Sigmoid colon (tissue), 7 donors: Measurements from ENCODE around the gene TRIP6. TPM values are rescaled to one million over a fixed set of nuclear protein-coding genes. Genes with fewer than 3 reads are reported as not detected.
A peak's percentile ranks its signal among the peaks of the same experiment; 100 is the strongest.
"Not testable (repeated sequence)": the region's sequence is repeated elsewhere in the genome, so short reads cannot be mapped to it uniquely, and the experiment has no call there.

Source experiments
- DNase-seq: peaks from one replicate; pipeline ENCODE4 v3.0.0-alpha.2; 2019
- H3K27ac ChIP-seq, 4 donors: fragments of 200-600 bp; sonication (generic); one replicate each; pipeline ENCODE4 v1.5.1; 2016 to 2019; ENCODE audit warnings: mild to moderate bottlenecking in 1 of 4
- H3K27me3 ChIP-seq, 3 donors: fragments of 200-600 bp; sonication (generic); one replicate each; pipeline ENCODE4 v1.5.1; 2019; ENCODE audit warnings: mild to moderate bottlenecking in 1 of 3
- H3K36me3 ChIP-seq, 4 donors: fragments of 200-600 bp; sonication (generic); one replicate each; pipeline ENCODE4 v1.5.1; 2016 to 2019
- H3K4me1 ChIP-seq, 4 donors: fragments of 200-600 bp; sonication (generic); one replicate each; pipeline ENCODE4 v1.5.1; 2017 to 2019
- H3K4me3 ChIP-seq, 4 donors: fragments of 200-600 bp; sonication (generic); one replicate each; pipeline ENCODE4 v1.5.1; 2017 to 2019; ENCODE audit warnings: mild to moderate bottlenecking in 2 of 4, moderate library complexity in 1 of 4
- H3K9me3 ChIP-seq, 4 donors: fragments of 200-600 bp in 3 of 4; sonication (generic) in 3 of 4; one replicate each; pipeline versions ENCODE4 v1.5.1 to v1.6.1; 2013 to 2019
- EP300 ChIP-seq, 4 donors: sonication (generic); formaldehyde crosslinking; IDR thresholded peaks; one replicate each; pipeline ENCODE4 v1.6.1; 2017; ENCODE audit warnings: antibody characterized with exemption in 4 of 4
- POLR2A ChIP-seq, 2 donors: fragments of 450-650 bp; IDR thresholded peaks; one replicate each; pipeline ENCODE4 v1.6.1; 2016; ENCODE audit warnings: antibody characterized with exemption in 2 of 2, mild to moderate bottlenecking in 2 of 2, moderate library complexity in 2 of 2
- POLR2AphosphoS5 ChIP-seq, 4 donors: sonication (generic); formaldehyde crosslinking; IDR thresholded peaks; one replicate each; pipeline ENCODE4 v1.6.1; 2017; ENCODE audit warnings: antibody characterized with exemption in 4 of 4
- WGBS, 2 donors: extraction: QIAGEN DNeasy Blood & Tissue Kit; methylation state at CpG; one replicate each; pipeline ENCODE4 v1.1.7; 2013; 5-methylcytosine and 5-hydroxymethylcytosine counted together
- intact Hi-C: fragments of 100-400 bp; cut with DNase I; formaldehyde crosslinking; loops from one replicate; pipeline ENCODE4 v1.15.1; 2023
- polyA plus RNA-seq, 3 donors: library from polyadenylated mRNA; stranded (reverse); fragments of 200-250 nt; gene quantifications; one replicate each; pipeline ENCODE4 v1.2.3, GENCODE V29; 2013
- total RNA-seq, 4 donors: library from RNA; depleted of rRNA; stranded (reverse); fragments of >200 nt; gene quantifications; one replicate each; pipeline ENCODE4 v1.1.0, GENCODE V29; 2016
- TF ChIP-seq, protein P1 (sequence below), 4 experiments: fragments of 450-650 bp in 3 of 4; fragments of 200-600 bp in 1 of 4; IDR thresholded peaks; one replicate each; pipeline ENCODE4 v1.5.1; 2016 to 2019; ENCODE audit warnings: antibody characterized with exemption in 4 of 4, mild to moderate bottlenecking in 3 of 4, moderate library complexity in 2 of 4
- donor health status: healthy with polysubstance abuse.
- donor health status: Bipolar disorder and iron deficiency.
- donor health status: healthy.

TRIP6 gene
- total and polyA plus RNA-seq, 7 donors: 12.0 to 79.7 (median 45.9) TPM

DNA sequence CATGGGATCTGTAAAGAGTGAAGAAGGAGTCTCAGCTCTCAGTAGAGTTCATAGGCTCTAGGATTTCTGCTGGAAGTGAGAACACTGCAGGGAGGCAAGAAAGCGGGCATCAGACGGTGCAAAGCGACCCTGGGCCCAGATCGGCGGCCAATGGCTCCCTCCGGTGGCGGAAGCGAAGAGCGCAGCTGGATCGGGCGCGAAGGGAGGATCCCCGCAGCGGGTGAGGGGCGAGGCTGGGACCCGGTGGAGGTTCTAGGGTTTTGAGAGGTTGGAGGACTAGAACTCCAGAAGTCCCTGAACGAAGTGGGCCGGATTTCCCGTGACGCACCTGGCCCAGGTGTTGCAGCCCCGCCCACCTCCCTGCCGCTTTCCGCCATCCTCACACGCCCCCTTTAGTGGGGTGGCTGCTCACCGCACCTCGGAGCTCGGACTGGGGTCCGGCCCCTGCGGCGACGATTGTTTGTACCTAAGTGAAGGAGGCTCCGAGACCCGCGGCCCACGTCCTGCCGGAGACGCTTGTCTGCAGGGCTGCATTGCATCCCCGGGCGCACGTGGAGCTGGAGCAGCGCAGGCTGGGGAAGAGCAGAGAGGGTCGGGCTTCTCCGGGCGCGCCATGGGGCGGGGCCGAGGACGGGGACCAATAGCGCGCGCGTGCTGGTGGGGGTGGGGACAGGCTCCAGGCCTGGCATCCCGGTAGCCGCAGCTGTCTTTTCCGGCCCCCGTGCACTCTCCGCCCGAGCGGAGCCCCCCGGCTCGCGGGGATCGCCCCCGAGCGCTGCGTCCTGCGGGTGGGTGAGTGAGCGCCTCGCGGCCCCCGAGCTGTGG, 14.9 kb upstream of the TRIP6 start, which contains the start of gene SLC12A9:
TSS of gene SLC12A9 (plus strand) at position 666 of the 825 bp plus-strand sequence. CDS start 1,485 bp downstream, outside the sequence.
- 0% methylated on average over 71 of the region's 71 CpGs for whole genome bisulfite sequencing, 2 donors
- peak; percentile 95 for DNase-seq

DNA sequence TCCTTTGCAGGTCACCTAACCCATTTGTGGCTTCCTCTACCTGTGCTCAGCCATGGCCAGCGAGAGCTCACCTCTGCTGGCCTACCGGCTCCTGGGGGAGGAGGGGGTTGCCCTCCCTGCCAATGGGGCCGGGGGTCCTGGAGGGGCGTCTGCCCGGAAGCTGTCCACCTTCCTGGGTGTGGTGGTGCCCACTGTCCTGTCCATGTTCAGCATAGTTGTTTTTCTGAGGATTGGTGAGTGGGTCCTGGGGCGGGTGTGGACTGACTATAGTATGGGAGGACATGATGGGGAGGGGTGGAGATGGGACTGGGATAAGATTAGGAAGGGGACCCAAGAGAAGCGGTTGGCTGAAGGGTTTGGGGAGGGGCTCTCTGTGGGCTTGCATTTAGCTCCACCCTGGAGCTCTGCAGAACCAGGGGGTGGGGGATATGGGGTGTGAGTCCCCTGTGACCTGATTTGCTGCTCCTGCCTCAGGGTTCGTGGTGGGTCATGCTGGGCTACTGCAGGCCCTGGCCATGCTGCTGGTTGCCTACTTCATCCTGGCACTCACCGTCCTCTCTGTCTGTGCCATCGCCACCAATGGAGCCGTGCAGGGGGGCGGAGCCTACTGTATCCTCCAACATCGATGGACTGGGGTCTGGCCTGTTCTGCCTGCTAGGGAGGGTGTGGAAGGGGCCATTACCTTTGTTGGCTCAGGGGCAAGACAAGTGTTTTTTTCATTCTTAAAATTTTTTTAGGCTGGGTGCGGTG, 12.9 kb upstream of the TRIP6 start:
- H3K4me3 ChIP-seq: no peak overlapping the region
- H3K4me1 ChIP-seq: peaks cover 0 to 25% (median 12%) of the 10 kb centered on the region in 4 donors
- 94% methylated on average over 14 of the region's 14 CpGs for WGBS, 2 donors
- H3K27me3 ChIP-seq: no peaks in the 10 kb centered on the region
- intact Hi-C loops: loop anchor here (10.0 kb wide), 1 partner anchor 270 kb away; the partner anchor contains the start of genes FBXO24 and LRCH4
- no peak for TF ChIP-seq POLR2AphosphoS5 (IDR thresholded peaks at IDR 0.05)
- H3K9me3 ChIP-seq: no peaks in the 10 kb centered on the region
- H3K27ac ChIP-seq: no peak overlapping the region
- no peak for DNase-seq
- H3K36me3 ChIP-seq: peaks cover 0 to 15% (median 0%) of the 10 kb centered on the region in 4 donors

More for the DNA sequence above, 14.9 kb upstream of the TRIP6 start, which contains the start of gene SLC12A9:
- Histone ChIP-seq H3K27ac (peak within 1 kb of the TSS; percentile 72 to 84 (median 78)), H3K36me3 (peaks cover 0 to 6% (median 0%) of the 10 kb centered on the region in 4 donors), H3K4me1 (peaks cover 0 to 25% (median 12%) of the 10 kb centered on the region in 4 donors), H3K4me3 (peak within 1 kb of the TSS; percentile 46 to 81 (median 63)), H3K27me3 (no peaks in the 10 kb centered on the region), H3K9me3 (no peaks in the 10 kb centered on the region)
- TF ChIP-seq POLR2AphosphoS5 (IDR thresholded peaks at IDR 0.05) (peak in 3 of 4 donors; percentile 30 to 70 (median 68)), EP300 (IDR thresholded peaks at IDR 0.05) (no peak), POLR2A (IDR thresholded peaks at IDR 0.05) (peak in 1 of 2 donors; percentile 36)
- TF ChIP-seq, protein P1, sequence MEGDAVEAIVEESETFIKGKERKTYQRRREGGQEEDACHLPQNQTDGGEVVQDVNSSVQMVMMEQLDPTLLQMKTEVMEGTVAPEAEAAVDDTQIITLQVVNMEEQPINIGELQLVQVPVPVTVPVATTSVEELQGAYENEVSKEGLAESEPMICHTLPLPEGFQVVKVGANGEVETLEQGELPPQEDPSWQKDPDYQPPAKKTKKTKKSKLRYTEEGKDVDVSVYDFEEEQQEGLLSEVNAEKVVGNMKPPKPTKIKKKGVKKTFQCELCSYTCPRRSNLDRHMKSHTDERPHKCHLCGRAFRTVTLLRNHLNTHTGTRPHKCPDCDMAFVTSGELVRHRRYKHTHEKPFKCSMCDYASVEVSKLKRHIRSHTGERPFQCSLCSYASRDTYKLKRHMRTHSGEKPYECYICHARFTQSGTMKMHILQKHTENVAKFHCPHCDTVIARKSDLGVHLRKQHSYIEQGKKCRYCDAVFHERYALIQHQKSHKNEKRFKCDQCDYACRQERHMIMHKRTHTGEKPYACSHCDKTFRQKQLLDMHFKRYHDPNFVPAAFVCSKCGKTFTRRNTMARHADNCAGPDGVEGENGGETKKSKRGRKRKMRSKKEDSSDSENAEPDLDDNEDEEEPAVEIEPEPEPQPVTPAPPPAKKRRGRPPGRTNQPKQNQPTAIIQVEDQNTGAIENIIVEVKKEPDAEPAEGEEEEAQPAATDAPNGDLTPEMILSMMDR (IDR thresholded peaks at IDR 0.05): peak; percentile 85 to 96 (median 94)
- intact Hi-C loops: loop anchor here (1.0 to 10.0 kb wide), 4 partner anchors 26 to 267 kb away; partner anchors contain the start of genes FBXO24 and LRCH4

DNA sequence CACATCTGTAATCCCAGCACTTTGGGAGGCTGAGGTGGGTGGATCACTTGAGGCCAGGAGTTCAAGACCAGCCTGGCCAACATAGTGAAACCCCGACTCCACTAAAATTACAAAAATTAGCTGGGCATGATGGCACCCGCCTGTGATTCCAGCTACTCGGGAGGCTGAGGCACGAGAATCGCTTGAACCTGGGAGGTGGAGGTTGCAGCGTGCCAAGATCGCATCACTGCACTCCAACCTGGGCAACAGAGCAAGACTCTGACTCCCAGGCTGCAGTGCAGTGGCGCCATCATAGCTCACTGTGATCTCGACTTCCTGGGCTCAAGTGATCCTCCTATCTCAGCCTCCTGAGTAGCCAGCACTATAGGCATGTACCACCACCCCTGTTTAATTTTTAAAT, 12.3 kb upstream of the TRIP6 start:
- intact Hi-C loops: loop anchor here (10.0 kb wide), 1 partner anchor 270 kb away; the partner anchor contains the start of genes FBXO24 and LRCH4
- not testable (repeated sequence) for DNase-seq
- WGBS, 2 donors: 97% methylated on average over 9 of the region's 9 CpGs

DNA sequence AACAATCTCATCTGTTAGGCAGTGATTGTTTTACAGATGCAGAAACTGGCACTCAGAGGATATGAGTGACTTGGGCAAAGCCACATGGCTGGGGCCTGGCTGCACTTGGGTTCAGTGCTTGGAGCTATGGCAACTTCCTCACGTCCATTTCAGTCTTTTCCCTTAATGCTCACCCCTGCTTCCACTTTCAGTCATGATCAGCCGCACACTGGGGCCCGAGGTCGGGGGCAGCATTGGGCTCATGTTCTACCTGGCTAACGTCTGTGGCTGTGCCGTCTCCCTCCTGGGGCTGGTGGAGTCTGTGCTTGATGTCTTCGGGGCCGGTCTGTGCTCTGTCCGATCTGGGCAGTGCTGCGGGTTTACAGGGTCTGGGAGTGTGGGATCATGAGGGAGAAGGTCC, 11.7 kb upstream of the TRIP6 start:
- Histone ChIP-seq H3K27me3 (no peaks in the 10 kb centered on the region), H3K27ac (no peak overlapping the region), H3K36me3 (peaks cover 0 to 27% (median 5%) of the 10 kb centered on the region in 4 donors), H3K4me3 (no peak overlapping the region), H3K4me1 (peaks cover 0 to 25% (median 12%) of the 10 kb centered on the region in 4 donors), H3K9me3 (no peaks in the 10 kb centered on the region)
- intact Hi-C loops: loop anchor here (10.0 kb wide), 1 partner anchor 271 kb away; the partner anchor contains the start of genes FBXO24 and LRCH4
- TF ChIP-seq POLR2AphosphoS5 (IDR thresholded peaks at IDR 0.05): no peak
- TF ChIP-seq, protein P1 (IDR thresholded peaks at IDR 0.05): no peak
- WGBS, 2 donors: 91 to 95% methylated on average over 10 of the region's 10 CpGs
- no peak for DNase-seq

More for the DNA sequence above, 12.3 kb upstream of the TRIP6 start:
- H3K9me3 ChIP-seq, H3K27ac ChIP-seq, H3K27me3 ChIP-seq, H3K4me3 ChIP-seq: not testable (repeated sequence)
- H3K36me3 ChIP-seq: peaks cover 0 to 20% (median 2%) of the 10 kb centered on the region in 4 donors
- H3K4me1 ChIP-seq: peaks cover 0 to 25% (median 12%) of the 10 kb centered on the region in 4 donors

DNA sequence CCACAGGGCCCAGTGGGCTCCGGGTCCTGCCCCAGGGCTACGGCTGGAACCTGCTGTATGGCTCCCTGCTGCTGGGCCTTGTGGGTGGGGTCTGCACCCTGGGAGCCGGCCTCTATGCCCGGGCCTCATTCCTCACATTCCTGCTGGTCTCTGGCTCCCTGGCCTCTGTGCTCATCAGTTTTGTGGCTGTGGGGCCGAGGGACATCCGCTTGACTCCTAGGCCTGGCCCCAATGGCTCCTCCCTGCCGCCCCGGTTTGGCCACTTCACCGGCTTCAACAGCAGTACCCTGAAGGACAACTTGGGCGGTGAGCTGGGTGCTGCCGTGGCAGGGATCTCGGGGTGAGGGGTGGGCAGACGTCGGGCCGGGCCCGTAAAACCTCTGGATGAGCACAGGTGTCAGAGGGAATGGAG, 10.3 kb upstream of the TRIP6 start:
- TF ChIP-seq, protein P1 (IDR thresholded peaks at IDR 0.05): no peak
- TF ChIP-seq EP300 (IDR thresholded peaks at IDR 0.05): no peak
- TF ChIP-seq POLR2A (IDR thresholded peaks at IDR 0.05): no peak
- no peak for TF ChIP-seq POLR2AphosphoS5 (IDR thresholded peaks at IDR 0.05)
- Histone ChIP-seq H3K4me3 (no peak overlapping the region), H3K36me3 (peaks cover 0 to 40% (median 14%) of the 10 kb centered on the region in 4 donors), H3K9me3 (no peaks in the 10 kb centered on the region), H3K27ac (no peak overlapping the region), H3K4me1 (peaks cover 0 to 22% (median 11%) of the 10 kb centered on the region in 4 donors), H3K27me3 (no peaks in the 10 kb centered on the region)
- 92 to 94% methylated on average over 16 of the region's 16 CpGs for WGBS, 2 donors
- DNase-seq: no peak
- intact Hi-C loops: loop anchor here (10.0 kb wide), 1 partner anchor 272 kb away; the partner anchor contains the start of genes FBXO24 and LRCH4
